Loucy (cell line): ENCODE results near the gene SLC16A7.

Source experiments
- EZH2phosphoT487 ChIP-seq: fragments of 200-600 bp; IDR thresholded peaks from 2 replicates; pipeline ENCODE4 v1.6.1; 2018; ENCODE audit warnings: antibody characterized with exemption, mild to moderate bottlenecking, moderate library complexity, borderline replicate concordance
- TF ChIP-seq, protein P1 (sequence below): fragments of 200-600 bp; sonication (generic); conservative IDR thresholded peaks from 2 replicates; pipeline ENCODE4 v1.5.1; 2014; ENCODE audit warnings: mild to moderate bottlenecking, antibody characterized with exemption, low read length

DNA sequence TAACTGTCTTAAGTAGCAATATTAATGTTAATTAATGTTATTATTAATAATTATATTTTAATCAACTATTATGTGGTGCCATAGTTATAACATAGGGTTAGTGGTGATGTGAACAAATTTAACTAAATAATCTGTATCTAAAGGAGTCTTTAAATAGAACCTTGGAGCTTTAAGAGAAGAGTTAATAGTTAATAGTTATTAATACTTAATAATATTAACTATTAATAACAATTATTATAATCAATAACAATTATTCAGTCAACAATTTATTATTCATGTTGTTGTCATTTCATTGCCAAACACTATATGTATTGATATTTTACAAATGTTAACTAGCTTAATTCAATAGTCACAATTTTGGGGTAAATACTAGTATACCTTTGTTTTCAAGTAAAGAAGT, 58.2 kb downstream of the SLC16A7 start:
- TF ChIP-seq, protein P1, sequence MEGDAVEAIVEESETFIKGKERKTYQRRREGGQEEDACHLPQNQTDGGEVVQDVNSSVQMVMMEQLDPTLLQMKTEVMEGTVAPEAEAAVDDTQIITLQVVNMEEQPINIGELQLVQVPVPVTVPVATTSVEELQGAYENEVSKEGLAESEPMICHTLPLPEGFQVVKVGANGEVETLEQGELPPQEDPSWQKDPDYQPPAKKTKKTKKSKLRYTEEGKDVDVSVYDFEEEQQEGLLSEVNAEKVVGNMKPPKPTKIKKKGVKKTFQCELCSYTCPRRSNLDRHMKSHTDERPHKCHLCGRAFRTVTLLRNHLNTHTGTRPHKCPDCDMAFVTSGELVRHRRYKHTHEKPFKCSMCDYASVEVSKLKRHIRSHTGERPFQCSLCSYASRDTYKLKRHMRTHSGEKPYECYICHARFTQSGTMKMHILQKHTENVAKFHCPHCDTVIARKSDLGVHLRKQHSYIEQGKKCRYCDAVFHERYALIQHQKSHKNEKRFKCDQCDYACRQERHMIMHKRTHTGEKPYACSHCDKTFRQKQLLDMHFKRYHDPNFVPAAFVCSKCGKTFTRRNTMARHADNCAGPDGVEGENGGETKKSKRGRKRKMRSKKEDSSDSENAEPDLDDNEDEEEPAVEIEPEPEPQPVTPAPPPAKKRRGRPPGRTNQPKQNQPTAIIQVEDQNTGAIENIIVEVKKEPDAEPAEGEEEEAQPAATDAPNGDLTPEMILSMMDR, result no peak
- no peak for TF ChIP-seq EZH2phosphoT487
